ENCODE results near the gene SPRING1. TPM values are rescaled to one million over a fixed set of nuclear protein-coding genes. Genes with fewer than 3 reads are reported as not detected.

Gene SPRING1
- total and polyA plus RNA-seq, 7 experiments from 2014 or later = 12.1 to 29.5 (median 23.5) TPM

DNA sequence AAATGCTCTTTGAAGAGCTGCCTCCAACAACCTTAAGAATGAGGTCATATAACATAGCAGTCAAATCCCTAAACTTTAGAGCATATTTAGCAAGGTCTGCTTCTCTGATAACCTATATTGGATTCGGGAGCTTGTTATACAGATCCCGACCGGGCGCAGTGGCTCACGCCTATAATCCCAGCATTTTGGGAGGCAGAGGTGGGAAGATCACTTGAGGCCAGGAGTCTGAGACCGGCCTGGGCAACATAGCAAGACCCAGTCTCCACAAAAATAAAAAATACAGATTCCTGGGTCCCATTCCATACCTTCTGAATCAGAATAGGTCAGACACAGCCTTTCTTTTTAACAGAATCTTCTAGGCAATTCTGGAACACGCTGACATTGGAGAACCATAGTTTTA, 46.7 kb downstream of the SPRING1 start:
- H3K4me1 Mint-ChIP-seq = peaks cover 4 to 21% (median 11%) of the 10 kb centered on the region in 7 donors
- DNase-seq (no peak), ATAC-seq (no peak)
- H3K4me3 Mint-ChIP-seq = no peak overlapping the region
- Histone ChIP-seq H3K4me1 (ENCODE audit: control insufficient read depth in 2 of 2, insufficient read depth in 2 of 2, low read length in 2 of 2) (no peaks in the 10 kb centered on the region), H3K36me3 (ENCODE audit: control insufficient read depth in 2 of 3, insufficient read depth in 3 of 3, low read length in 3 of 3) (no peaks in the 10 kb centered on the region), H3K9me3 (ENCODE audit: control insufficient read depth in 2 of 3, low read length in 3 of 3) (no peaks in the 10 kb centered on the region), H3K27me3 (ENCODE audit: control insufficient read depth in 2 of 2, insufficient read depth in 2 of 2, low read length in 2 of 2) (no peaks in the 10 kb centered on the region), H3K4me3 (ENCODE audit: low read length) (no peak overlapping the region), H3K27ac (ENCODE audit: low read depth, low read length) (no peak overlapping the region)
- peaks cover 17 to 57% (median 33%) of the 10 kb centered on the region in 5 donors for H3K27me3 Mint-ChIP-seq
- no peaks in the 10 kb centered on the region for H3K9me3 Mint-ChIP-seq
- CTCF ChIA-PET = interaction anchor here (2.2 kb wide), 1 partner anchor 18 kb away, joined by 6 read pairs; no protein-coding TSS in a partner anchor
- intact Hi-C loops (cut with micrococcal nuclease) = no loop called here
- H3K36me3 Mint-ChIP-seq = no peaks in the 10 kb centered on the region
- POLR2A ChIA-PET = interaction anchor here (1.2 kb wide), 1 partner anchor 502 kb away, joined by 3 read pairs; no protein-coding TSS in a partner anchor
- no peak overlapping the region for H3K27ac Mint-ChIP-seq

DNA sequence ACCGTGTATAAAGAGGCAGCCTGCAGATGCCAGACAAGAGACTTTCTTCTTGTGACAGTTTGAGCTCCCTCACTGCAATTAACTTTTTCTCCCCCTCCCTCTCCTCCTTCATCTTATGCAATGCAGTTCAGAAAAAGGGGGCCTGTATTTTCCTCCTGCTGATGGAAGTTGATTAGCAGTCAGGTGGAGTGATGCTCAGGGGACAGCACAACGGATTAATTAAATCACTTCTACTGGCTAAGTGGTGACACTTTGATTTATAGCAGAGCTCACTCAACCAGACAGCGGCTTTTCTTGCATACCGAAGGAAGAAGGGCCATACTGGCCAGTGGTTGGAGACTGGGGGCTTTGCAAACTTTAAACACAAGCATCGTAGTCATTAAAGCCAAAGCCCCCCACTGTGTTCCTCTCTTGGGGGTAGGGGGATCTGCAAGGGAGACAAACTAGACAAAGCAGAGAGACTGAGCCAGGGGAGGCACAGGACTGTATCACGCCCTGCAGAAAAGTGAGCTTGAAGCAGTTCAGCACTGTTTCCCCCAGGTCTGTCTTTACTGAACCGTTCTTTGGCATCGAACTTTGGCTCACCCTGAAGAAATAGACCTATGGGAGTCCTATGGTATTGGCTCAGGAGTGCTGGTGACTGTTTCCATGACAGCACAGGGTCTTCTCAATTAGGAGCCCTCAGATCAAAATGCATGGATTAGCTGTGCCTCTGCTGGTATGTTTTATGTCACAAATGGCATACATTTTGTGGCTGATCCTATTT, 47.7 kb downstream of the SPRING1 start:
- no peak overlapping the region for H3K27ac Mint-ChIP-seq
- H3K4me1 Mint-ChIP-seq = peaks cover 4 to 19% (median 9%) of the 10 kb centered on the region in 7 donors
- H3K9me3 Mint-ChIP-seq = no peaks in the 10 kb centered on the region
- Histone ChIP-seq H3K36me3 (ENCODE audit: control insufficient read depth in 2 of 3, insufficient read depth in 3 of 3, low read length in 3 of 3) (no peaks in the 10 kb centered on the region), H3K27me3 (ENCODE audit: control insufficient read depth in 2 of 2, insufficient read depth in 2 of 2, low read length in 2 of 2) (no peaks in the 10 kb centered on the region), H3K4me3 (ENCODE audit: low read length) (no peak overlapping the region), H3K9me3 (ENCODE audit: control insufficient read depth in 2 of 3, low read length in 3 of 3) (no peaks in the 10 kb centered on the region), H3K27ac (ENCODE audit: low read depth, low read length) (no peak overlapping the region), H3K4me1 (ENCODE audit: control insufficient read depth in 2 of 2, insufficient read depth in 2 of 2, low read length in 2 of 2) (no peaks in the 10 kb centered on the region)
- intact Hi-C loops (cut with micrococcal nuclease) = no loop called here
- ChIA-PET CTCF (interaction anchor here (2.2 kb wide), 1 partner anchor 19 kb away, joined by 6 read pairs; no protein-coding TSS in a partner anchor), POLR2A (interaction anchor here (1.2 kb wide), 1 partner anchor 501 kb away, joined by 3 read pairs; no protein-coding TSS in a partner anchor)
- DNase-seq = no peak
- H3K27me3 Mint-ChIP-seq = peaks cover 17 to 50% (median 25%) of the 10 kb centered on the region in 5 donors
- ATAC-seq = no peak
- H3K4me3 Mint-ChIP-seq = no peak overlapping the region
- H3K36me3 Mint-ChIP-seq = no peaks in the 10 kb centered on the region

DNA sequence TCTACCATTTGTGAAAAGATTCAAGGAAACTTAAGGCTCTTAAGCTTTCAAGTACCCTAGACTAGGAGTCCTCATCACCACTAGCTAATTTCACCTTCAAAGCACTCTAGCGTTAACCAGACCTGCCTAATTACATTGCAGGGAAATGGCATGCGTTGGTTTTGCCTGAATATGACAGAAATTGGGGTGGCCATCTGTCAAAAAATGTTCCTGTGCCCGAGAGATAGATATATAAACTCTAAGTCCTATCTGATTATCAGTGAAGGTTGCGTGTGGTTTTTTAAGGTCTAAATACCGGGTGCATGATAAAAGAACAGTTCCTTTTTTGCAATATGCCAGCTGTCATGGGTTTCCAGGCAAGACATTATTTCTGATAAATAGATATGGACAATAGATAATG, 48.3 kb downstream of the SPRING1 start:
- no peak overlapping the region for H3K27ac Mint-ChIP-seq
- Histone ChIP-seq H3K27me3 (ENCODE audit: control insufficient read depth in 2 of 2, insufficient read depth in 2 of 2, low read length in 2 of 2) (no peaks in the 10 kb centered on the region), H3K27ac (ENCODE audit: low read depth, low read length) (no peak overlapping the region), H3K4me1 (ENCODE audit: control insufficient read depth in 2 of 2, insufficient read depth in 2 of 2, low read length in 2 of 2) (no peaks in the 10 kb centered on the region), H3K4me3 (ENCODE audit: low read length) (no peak overlapping the region), H3K9me3 (ENCODE audit: control insufficient read depth in 2 of 3, low read length in 3 of 3) (no peaks in the 10 kb centered on the region), H3K36me3 (ENCODE audit: control insufficient read depth in 2 of 3, insufficient read depth in 3 of 3, low read length in 3 of 3) (no peaks in the 10 kb centered on the region)
- intact Hi-C loops (cut with micrococcal nuclease) = no loop called here
- peaks cover 14 to 44% (median 19%) of the 10 kb centered on the region in 5 donors for H3K27me3 Mint-ChIP-seq
- no peaks in the 10 kb centered on the region for H3K36me3 Mint-ChIP-seq
- ChIA-PET POLR2A (no interaction called here), CTCF (interaction anchor here (0.5 to 2.2 kb wide), 2 partner anchors 20 to 278 kb away, joined by 3 to 6 read pairs; no protein-coding TSS in a partner anchor)
- DNase-seq (no peak), ATAC-seq (no peak)
- no peak overlapping the region for H3K4me3 Mint-ChIP-seq
- no peaks in the 10 kb centered on the region for H3K9me3 Mint-ChIP-seq
- peaks cover 0 to 15% (median 7%) of the 10 kb centered on the region in 7 donors for H3K4me1 Mint-ChIP-seq

Other genes with a start within 250 kb of the SPRING1 start
- 1 to 10 TPM in 3 of 5 experiments, under 1 TPM in 2; 0.48 to 6.6 (median 1.5) TPM for gene MAP1LC3B2, start 178.7 kb downstream of the SPRING1 start, total RNA-seq
- gene MAP1LC3B2, start 178.7 kb downstream of the SPRING1 start, polyA plus RNA-seq = 1 to 10 TPM; 4.4 to 5.9 TPM
- gene RNFT2, start 246 bp upstream of the SPRING1 start, total RNA-seq = 1 to 10 TPM; 5.4 to 8.3 (median 7.4) TPM
- gene RNFT2, start 246 bp upstream of the SPRING1 start, polyA plus RNA-seq = 1 to 10 TPM; 1.2 to 1.8 TPM
- gene HRK, start 143.4 kb upstream of the SPRING1 start, total RNA-seq = 1 to 10 TPM in 1 of 5 experiments, not detected in 4; 1.1 TPM
- not detected for gene HRK, start 143.4 kb upstream of the SPRING1 start, polyA plus RNA-seq
- 10 to 100 TPM; 10.8 to 13.2 (median 12.6) TPM for gene FBXW8, start 172.9 kb upstream of the SPRING1 start, total RNA-seq
- 1 to 10 TPM; 4.8 to 8.4 TPM for gene FBXW8, start 172.9 kb upstream of the SPRING1 start, polyA plus RNA-seq